ENCODE data around the gene ENOX1. TPM values are rescaled to one million over a fixed set of nuclear protein-coding genes. Genes with fewer than 3 reads are reported as not detected.
"Not testable (repeated sequence)": the region's sequence is repeated elsewhere in the genome, so short reads cannot be mapped to it uniquely, and the experiment has no call there.

Gene ENOX1
- total RNA-seq, 1 donor from 2014 or later: 1.1 TPM

GRCh38 chr13:43830497-43830881 lies 43.7 kb upstream of the ENOX1 start:
- H2AFZ ChIP-seq (replicated peaks): no peak overlapping the region
- no peak overlapping the region for H3K4me2 ChIP-seq
- Mint-ChIP-seq H3K4me1 (no peaks in the 10 kb centered on the region), H3K27me3 (ENCODE audit: insufficient read depth, low read depth) (no peaks in the 10 kb centered on the region), H3K27ac (no peak overlapping the region), H3K9me3 (peaks cover 2% of the 10 kb centered on the region), H3K36me3 (no peaks in the 10 kb centered on the region), H3K4me3 (no peak overlapping the region)
- no peak for TF ChIP-seq EZH2 (IDR thresholded peaks at IDR 0.05)
- no peak for TF ChIP-seq CTCF (IDR thresholded peaks at IDR 0.05)
- no peak for TF ChIP-seq EZH2phosphoT487 (IDR thresholded peaks at IDR 0.05)
- no peak overlapping the region for H3K4me3 ChIP-seq
- no peaks in the 10 kb centered on the region for H3K4me1 ChIP-seq
- no peak for DNase-seq (ENCODE audit: low spot score)
- no peak overlapping the region for H3K9ac ChIP-seq
- no peaks in the 10 kb centered on the region for H4K20me1 ChIP-seq (ENCODE audit: low read depth)
- H3K36me3 ChIP-seq: no peaks in the 10 kb centered on the region
- H3K9me3 ChIP-seq (ENCODE audit: low read depth): no peaks in the 10 kb centered on the region
- H3K27me3 ChIP-seq: no peaks in the 10 kb centered on the region
- no peak overlapping the region for H3K27ac ChIP-seq
- H3K79me2 ChIP-seq (ENCODE audit: low read depth): no peaks in the 10 kb centered on the region
- no peaks in the 10 kb centered on the region for H3F3A ChIP-seq (ENCODE audit: low read depth)

- not testable (repeated sequence) for H3K36me3 Mint-ChIP-seq; DNase-seq (ENCODE audit: low spot score)
Measured at GRCh38 chr13:43824656-43825055, 37.9 kb upstream of the ENOX1 start.

GRCh38 chr13:43822969-43823368 lies 36.2 kb upstream of the ENOX1 start:
- no peak overlapping the region for H3K27ac Mint-ChIP-seq
- H3K36me3 Mint-ChIP-seq: no peaks in the 10 kb centered on the region

More at GRCh38 chr13:43824656-43825055, 37.9 kb upstream of the ENOX1 start:
- H3K9me3 Mint-ChIP-seq; H4K20me1 ChIP-seq (ENCODE audit: low read depth); H3K4me1 Mint-ChIP-seq; H3K36me3 ChIP-seq; H3K27me3 ChIP-seq; H3K27me3 Mint-ChIP-seq (ENCODE audit: insufficient read depth, low read depth); H3K4me3 Mint-ChIP-seq; H3K79me2 ChIP-seq (ENCODE audit: low read depth); H3K27ac Mint-ChIP-seq; H3F3A ChIP-seq (ENCODE audit: low read depth); H3K9me3 ChIP-seq (ENCODE audit: low read depth); H3K4me2 ChIP-seq; H3K27ac ChIP-seq; H2AFZ ChIP-seq (replicated peaks); H3K4me3 ChIP-seq; H3K9ac ChIP-seq; H3K4me1 ChIP-seq: not testable (repeated sequence)

More at GRCh38 chr13:43822969-43823368, 36.2 kb upstream of the ENOX1 start:
- Histone ChIP-seq H3K4me1 (no peaks in the 10 kb centered on the region), H3K27me3 (no peaks in the 10 kb centered on the region), H3K9ac (no peak overlapping the region), H3K79me2 (ENCODE audit: low read depth) (no peaks in the 10 kb centered on the region), H4K20me1 (ENCODE audit: low read depth) (no peaks in the 10 kb centered on the region), H3K9me3 (ENCODE audit: low read depth) (no peaks in the 10 kb centered on the region), H3F3A (ENCODE audit: low read depth) (no peaks in the 10 kb centered on the region), H3K4me2 (no peak overlapping the region), H3K36me3 (no peaks in the 10 kb centered on the region), H3K27ac (no peak overlapping the region), H2AFZ (replicated peaks) (no peak overlapping the region), H3K4me3 (no peak overlapping the region)
- no peak for DNase-seq (ENCODE audit: low spot score)
- TF ChIP-seq EZH2phosphoT487 (IDR thresholded peaks at IDR 0.05): no peak
- TF ChIP-seq EZH2 (IDR thresholded peaks at IDR 0.05): no peak
- no peak for TF ChIP-seq CTCF (IDR thresholded peaks at IDR 0.05)
- Mint-ChIP-seq H3K27me3 (ENCODE audit: insufficient read depth, low read depth) (no peaks in the 10 kb centered on the region), H3K4me3 (no peak overlapping the region), H3K9me3 (peaks cover 5% of the 10 kb centered on the region), H3K4me1 (no peaks in the 10 kb centered on the region)
